ENCODE results near the gene KCNMA1.

KCNMA1 gene

DNA sequence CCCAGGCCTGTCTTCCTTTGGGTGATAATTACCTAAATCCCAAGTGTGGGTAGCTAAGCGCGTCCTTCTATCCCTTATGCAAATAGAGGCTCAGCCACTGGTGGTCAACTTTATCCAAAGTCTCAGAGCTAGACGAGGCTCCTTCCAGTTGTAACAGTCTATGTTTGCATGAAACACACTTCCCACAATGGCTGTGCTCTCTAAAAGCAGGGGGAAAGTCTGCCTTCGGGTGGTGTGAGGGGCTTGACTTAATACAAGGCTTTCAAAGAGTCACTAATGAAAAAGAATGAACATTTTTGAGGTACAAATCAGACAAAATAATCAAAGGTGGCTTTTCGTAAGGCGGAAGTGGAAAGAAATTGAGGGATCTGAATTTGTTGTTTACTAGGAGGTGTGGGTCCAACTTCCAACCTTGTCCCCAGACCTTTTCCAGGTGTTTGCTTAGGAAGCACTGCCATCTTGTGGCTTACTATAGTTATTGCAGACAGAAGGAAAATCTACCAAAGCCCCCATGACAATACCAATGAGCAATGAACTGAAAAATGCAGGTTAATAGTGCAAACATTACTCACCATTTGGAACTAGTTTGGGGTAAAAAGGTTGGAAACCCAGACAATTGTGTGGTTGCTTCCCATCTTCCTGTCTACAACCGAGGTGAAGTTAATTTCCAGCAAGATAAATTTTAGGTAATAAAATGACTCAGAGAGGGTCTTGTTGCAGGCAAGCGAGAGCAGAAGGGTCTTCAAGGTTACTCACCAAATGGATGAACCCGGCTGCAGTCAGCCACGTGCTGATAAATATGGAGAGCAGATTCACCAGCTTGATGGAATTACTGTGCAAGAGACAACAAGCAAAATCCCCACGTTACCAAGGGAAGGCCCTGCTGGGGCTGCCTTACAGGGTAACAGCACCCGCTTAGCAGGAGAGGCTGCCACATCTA lies 525.7 kb downstream of the KCNMA1 start:
- DNase-seq (ENCODE audit: low read depth): no peak

DNA sequence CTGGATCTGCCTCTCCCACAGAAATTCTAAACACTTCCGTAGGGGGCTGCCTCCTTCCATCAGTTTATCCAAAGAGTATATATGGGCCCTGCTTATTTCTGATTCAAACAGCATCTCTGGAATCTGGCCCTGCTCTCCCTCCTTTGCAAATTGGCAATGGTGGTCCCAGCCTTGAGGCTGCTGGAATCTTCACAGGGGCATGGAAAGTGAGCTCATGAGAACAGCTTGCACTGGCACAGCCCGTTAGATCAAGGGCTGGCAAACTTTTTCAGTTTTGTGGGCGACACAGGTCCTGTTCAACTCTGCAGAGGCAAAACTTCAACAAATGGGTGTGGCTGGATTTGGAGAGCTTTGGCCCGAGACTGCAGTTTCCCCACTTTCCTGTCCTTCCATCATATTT lies 526.9 kb downstream of the KCNMA1 start:
- no peak for DNase-seq (ENCODE audit: low read depth)

DNA sequence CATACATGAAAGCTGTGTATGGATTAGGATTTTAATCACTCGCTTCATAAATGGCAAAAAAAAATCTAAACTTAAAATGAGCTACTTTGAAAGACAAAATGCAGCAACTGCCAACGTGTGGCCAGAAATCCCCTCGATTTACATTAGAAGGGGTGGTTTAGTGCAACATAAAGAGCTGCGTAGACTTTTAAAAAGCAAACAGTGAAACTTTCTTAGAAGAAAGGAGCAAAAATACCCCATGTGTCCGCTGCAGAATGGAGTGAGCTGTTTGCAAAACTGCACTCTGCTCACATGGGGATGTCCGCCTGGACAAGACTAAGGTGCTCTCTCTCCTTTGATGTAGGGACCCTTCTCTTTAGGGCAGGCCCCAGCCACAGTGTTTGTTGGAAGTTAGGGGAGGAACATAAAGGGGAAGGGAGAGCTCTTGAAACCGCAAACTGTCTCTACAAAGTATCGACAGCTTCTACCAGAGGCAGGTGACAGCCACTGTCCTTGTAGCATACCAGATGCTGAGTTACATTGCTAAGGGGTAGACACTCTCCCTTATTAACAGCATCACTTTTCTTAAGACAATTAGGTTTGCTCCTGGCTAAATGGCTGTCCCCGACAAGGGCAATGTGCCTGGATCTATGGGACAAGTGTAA lies 528.1 kb downstream of the KCNMA1 start:
- DNase-seq (ENCODE audit: low read depth): no peak

DNA sequence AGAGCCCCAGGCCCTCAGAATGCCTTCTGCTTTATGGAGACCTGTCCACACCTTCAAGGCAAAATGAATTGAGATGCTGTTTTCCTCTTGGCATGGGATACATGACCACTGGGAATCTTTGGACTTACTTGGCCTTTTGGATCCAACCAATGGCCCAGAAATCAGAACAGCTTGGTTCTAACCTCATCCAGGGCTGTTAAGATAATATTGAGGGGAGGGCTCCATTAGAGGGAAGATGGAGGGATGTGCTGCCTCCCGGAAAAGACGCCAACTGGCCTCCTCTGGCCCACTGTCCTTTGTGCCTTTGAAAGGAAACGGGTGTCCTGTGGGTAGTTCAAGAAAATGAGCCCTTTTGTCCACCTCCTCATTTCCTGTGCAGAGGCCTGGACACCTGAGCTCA lies 530.9 kb downstream of the KCNMA1 start:
- DNase-seq (ENCODE audit: low read depth): no peak

DNA sequence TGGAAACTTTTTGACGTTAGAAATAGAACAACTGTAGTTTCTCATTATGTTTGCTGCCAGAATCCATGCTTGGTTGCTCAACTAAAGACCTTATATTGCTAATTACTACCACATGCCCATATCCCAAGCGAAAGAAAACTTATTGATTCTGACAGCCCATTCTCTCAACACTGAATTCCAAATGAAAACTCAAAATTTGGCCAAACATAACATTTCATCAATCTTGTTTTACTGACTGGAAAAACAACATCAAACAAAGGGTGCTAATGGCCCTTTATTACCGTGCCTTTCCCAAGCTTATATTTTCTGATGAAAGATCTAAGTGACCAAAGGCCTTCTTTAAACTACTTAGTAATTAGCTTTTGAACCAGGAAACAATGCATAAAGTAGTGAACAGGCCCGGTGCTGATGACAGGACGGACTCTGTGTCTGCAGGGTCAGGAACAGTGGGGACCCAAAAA lies 531.8 kb downstream of the KCNMA1 start:
- no peak for DNase-seq (ENCODE audit: low read depth)

DNA sequence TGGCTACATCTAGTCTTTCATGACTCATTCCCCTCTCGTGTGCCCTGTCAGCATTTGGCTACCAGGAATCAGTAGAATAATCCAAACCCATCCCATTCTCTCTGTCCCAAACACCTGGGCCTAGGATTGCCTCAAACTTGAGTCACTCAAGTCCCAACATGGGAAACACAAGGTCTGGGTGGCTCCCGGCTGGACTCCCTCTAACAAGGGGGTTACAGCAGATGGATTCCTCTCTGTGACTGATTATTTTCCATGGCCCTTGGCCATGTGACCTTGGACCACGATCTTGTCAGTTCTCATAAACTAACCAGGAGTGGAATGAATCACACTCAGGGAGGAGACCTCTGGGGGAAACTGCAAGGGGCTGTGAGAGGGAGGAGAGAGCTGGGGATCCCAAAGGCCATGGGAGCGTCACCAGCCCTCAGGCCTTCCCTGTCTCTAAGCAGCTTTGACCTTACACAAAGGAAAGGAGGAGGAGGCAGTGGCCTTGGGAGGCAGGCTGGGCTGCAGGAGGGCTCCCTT lies 533.1 kb downstream of the KCNMA1 start:
- DNase-seq (ENCODE audit: low read depth): no peak

DNA sequence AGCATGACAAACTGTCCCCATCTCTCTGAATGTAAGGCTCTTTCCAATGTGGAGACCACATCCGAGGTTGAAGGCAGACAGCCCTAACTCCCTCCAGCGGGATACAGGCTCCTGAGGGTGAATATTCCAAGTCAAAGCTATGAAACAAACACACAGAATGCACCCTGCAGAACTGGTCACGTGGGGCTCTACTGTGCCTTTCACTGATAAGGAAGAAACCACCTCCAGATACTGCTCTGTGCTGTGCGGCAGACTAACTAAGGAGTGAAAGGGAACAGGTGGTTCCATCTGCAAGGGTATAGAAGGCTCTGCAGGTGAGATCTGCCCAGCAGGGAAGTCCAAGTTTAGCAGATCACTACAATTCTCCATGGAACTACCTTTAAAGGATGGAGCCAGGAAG lies 534.4 kb downstream of the KCNMA1 start:
- no peak for DNase-seq (ENCODE audit: low read depth)

DNA sequence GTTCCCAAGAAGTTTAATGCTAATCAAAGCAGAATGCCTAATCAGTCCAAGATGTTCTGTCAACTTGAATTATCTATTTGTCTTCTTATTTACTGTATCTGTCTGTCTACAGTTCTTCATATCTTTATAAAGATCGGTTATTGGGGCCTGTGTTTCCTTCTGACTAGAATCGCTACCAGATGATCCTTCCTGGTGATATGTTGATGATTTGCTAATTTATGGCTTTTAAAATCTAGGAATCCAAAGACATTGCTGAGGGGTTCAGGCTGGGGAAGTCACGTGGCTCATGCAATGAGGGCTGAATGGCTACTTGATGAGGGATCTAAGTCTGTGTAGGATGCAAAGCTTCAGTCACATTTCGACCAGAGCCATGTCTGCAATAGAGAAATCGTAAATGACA lies 536.3 kb downstream of the KCNMA1 start:
- no peak for DNase-seq (ENCODE audit: low read depth)

DNA sequence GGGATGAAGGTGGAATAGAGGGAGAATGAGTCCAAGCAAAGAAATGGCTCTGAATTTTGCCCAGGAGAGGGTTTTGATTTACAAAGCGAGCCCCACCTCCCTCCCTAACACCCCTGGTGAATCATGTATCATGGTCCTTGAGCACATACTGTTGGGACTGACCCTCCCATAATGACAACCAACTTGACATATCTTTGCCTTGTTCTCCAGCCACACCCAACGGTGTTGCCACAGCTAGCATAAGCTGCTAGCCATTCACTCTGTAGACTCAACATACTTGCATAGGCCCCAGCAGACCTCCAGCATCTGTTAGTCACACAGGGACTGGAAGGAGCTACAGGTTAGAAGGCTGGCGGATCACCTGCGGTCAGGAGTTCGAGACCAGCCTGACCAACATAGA lies 538.5 kb downstream of the KCNMA1 start:
- DNase-seq (ENCODE audit: low read depth): no peak

DNA sequence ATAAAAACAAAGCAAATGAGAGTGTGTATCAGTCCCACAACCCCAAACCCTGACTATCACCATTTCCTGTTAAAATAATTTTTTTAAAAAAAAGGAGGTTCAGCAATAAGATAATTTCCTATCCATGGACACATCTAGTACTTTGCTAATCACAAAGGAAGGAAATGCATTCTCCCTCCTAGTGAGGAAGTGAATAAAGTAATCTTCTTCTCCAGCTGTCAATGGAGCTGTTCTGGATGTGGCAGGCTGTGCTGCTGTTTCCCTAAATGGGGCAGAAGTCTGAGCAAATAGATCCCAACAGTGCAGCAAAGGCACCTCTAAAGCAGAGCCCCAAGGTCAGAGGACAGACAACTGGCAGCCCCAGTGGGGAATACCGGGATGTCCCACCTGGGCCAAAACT lies 540.0 kb downstream of the KCNMA1 start:
- no peak for DNase-seq (ENCODE audit: low read depth)

DNA sequence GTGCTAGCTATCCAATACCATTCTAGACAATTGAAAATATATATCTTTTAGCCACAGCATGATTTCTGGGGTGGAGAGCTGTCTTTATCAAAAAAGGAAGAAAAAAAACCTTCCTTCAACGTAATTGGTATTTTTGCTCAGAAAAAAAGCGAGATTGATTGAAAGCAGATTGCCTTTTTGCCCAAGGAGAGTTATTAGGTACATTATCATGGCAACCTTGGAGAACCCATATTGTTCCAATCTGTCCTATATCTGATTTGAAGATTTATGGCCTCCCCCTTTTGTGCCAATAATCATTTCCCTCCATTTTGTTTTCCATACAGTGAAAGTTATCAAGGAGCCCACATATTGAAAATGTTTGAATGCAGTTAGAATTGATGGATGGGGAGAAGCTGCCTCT lies 544.5 kb downstream of the KCNMA1 start:
- no peak for DNase-seq (ENCODE audit: low read depth)

DNA sequence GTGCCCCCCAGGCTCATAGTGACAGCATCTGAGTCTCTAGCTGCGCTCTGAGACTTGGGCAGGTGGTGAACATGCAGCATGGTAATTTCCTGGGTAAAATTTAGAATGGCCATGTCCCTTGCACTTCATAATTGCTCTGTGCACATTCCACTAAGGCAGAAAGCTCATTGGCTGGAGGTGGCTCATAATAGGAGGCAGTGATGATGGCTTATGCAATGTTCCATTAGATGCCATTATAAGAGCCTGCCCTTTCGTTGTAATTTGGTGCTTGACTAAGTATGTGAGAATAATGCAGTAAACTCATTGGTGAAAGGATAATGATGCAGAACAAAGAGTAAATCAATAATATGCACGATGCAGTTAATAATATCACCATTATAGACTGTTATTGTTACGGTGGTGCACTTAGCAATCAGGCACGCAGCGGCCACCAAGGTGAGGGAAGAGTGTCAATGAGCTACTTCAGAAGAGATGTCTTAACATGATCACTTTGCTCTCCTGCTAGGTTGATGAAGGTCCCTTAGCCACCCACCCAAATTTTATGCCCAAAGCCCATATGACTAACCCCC lies 545.9 kb downstream of the KCNMA1 start:
- no peak for DNase-seq (ENCODE audit: low read depth)

DNA sequence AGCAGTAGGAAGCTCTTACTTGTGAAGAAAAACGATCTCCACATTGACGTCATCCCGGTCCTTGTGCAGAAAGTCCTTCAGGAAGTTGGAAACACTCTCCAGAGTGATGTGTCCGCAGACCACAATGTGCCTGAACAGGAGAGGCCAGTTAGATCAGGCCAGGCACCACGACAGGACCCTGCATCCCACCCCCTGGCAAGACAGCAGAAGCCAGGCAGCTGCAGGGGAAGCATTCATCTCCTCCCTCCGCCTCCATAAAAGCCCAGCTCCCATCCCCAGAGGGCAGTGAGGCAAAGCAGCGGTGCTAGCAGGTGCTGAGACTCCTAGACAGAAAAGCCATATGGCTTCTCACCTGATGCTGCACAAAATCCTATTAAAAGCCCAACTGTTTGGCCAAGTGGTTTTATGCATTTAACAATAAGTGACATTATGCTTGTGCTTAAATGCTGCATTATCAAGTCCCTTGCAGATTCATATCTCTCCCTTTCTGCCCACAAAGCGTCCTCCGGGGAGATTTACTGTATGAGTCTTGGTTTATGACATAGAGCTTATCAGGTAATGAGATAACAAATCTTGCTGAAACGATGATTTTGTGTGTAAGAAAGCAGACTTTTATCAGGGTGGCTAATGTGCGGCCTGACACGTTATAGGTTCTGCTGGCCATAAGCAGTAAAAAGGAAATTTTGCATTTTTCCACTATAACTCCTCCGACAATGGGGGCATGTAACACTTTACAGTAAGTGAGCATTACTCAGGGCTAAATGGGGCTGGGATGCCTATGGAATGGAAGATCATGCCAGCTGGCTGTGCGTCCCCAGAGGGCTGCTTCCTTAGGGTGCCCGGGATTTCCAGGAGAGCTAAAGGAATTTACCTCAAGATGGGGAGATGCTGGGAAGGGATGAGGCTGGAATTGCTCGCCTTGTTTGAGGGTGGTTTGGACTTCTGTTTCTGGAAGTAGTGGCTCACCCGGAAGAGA lies 546.9 kb downstream of the KCNMA1 start:
- DNase-seq (ENCODE audit: low read depth): no peak

DNA sequence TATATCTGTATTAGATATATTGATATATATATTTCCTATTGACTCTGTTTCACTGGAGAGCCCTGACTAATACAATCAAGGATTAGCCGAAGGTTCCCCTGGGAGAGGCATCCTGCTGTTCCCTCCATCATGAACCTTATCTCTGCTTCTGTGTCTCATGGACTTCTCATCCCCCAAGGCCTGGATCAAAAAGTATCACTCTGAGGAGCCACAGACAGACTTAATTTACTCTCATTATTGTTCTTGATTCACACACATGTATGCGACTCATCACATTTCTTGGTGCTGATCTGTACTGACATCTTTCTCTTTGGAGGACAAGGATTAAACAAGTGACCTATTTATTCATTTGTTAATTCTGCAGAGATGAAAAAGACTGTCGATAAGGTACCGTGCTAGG lies 550.2 kb downstream of the KCNMA1 start:
- no peak for DNase-seq (ENCODE audit: low read depth)

DNA sequence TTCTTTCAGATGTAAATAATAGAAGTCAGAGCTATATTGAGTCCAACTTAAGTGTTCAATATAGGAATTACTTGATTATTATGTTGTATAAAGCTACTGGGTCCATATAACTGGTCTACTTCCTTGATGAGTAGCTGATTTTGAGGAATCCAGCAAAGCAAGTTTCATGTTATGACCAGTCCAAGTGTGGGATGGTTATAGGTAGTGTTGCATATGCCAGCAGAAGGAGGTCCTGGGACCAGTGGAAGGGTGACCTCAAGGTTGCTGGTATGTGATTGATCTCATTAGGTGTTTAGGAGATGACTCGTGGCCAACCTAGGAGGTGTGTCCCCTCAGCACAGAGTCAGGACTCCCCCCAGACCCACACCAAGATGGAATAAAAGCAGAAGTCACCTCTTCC lies 551.5 kb downstream of the KCNMA1 start:
- DNase-seq (ENCODE audit: low read depth): no peak

DNA sequence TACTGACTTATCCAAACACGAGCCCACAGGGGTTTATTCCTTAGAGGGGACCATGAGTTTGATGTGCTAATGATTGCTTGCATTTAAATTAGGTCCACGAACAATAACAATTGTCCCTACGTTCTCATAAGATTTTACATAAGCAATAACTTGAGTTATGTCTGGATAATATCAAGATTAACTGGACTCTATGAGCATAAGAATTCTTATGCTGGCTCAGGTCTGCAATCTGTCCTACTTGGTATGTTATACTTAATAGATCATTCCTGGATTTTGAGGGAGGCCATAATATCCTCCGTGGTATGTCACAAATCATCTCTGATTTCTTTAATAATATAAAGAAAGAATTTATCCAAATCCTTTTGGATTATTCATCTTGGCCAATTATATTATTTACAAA lies 552.3 kb downstream of the KCNMA1 start:
- no peak for DNase-seq (ENCODE audit: low read depth)

DNA sequence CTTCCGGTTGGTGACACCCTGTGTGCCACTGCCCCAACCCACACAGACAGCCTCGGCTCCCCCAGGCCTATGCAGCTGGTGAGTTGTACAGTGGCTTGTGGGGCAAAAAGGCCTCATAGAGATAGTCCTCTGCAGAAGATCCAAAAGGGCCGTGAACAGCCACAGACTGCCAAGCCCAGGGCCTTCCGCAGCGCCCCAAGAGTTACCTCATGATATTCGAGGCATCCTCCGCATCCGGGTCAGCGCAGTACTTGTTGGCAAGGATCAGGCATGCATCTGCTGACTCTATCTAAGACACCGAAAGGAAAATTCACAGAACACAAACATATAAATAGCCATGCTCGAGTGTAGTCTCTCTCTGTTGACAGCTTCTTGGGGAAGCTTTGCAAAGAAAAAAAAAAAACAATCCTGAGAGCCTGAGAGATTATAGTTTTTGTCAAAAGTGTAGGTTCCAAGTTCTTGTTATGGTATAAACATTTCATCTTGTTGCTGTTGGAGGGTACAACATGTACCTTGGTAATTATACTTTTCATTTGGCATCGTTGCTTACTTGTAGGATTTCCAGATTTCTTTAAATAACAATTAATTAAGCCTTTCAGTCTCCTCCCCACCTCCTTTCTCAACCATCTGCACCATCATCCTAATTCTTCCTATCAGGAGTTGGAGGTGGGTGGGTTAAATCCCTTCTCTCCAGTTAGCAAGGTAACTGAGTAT lies 553.0 kb downstream of the KCNMA1 start:
- no peak for DNase-seq (ENCODE audit: low read depth)

DNA sequence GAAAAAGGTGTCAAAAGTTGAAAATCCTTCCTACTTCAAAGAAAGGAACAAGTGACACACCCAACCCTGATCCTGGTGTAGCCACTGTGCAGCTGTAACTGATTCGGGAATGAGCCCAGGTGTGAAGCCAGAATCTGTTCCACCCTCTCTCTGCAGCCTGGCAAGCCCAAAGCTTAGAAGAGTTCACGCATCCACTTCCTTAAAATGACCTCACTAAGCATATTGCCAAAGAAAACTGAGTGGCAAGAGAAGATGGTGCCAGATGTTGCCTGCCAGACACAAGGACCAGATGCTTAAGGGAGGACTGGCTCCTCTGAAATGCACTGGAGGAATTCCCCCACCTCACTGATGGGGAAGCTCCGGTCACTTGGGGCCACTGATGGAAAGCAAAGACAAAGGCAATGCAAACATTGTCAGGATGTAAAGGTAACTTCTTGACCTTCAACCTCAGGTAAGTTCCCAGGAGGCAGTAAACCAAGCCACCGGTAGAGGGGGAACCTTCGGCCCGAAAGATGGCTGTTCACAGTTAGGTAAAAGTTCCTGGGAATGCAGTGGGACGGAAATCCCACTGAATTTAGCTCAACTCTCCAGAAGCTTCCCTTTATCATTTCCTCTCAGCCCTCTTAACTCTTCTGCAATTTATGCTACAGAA lies 554.9 kb downstream of the KCNMA1 start:
- no peak for DNase-seq (ENCODE audit: low read depth)

DNA sequence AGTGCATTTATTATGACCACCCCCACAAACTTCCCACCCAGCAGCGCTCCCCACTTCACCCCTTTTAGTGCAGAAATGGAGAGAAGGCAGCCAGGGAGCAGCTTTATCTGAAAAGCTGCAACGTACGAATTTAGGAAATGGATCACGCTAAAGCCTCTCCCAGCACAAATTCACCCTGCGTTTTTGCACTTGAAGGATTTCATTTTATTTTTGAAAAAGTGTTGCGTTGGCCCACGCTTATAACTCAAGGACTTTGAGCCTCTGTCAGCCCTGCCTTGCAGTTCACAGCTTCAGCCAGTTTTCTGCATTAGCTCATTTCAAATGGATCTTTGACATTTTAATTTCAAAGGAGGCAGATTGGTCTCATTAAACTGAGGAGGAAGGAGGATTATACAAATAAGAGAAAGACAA lies 556.1 kb downstream of the KCNMA1 start:
- DNase-seq (ENCODE audit: low read depth): no peak

DNA sequence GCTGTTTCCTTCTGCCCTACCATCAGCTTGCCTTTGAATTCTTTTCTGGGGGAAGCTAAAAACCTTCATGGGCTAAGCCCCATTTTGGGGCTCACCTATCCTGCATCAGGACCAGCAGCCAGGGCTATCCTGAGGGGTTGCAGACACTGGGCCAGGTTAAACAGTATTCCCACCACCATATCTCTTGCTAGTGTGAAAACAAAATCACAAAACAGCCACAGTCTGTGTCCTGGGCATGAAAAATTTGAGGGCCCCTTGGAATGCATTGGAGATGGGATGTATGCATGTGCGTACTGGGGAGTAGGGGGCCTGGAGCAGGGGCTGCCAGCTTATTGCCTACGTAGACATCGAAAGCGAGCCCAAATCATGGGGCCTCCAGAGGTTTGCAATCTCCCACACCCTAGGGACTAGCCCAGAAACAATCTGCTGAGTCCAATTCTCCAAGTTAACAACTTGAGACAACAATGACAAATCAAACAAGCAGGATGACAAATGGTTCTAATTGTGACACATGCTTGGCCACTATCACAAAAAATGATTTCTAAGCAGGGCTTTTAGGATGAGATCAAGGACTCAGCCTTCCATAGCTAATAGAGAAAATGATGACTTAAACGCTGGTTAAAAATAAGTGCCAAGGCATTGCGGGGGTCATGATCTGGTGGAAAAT lies 557.1 kb downstream of the KCNMA1 start:
- no peak for DNase-seq (ENCODE audit: low read depth)

Data from activated T-helper 1 cell treated with Interleukin-2 at 50 U/mL for 16 hours (primary cell).